Fibroblast of the aortic adventitia (primary cell): ENCODE results near the gene ATOH8. TPM values are rescaled to one million over a fixed set of nuclear protein-coding genes. Genes with fewer than 3 reads are reported as not detected.

Source experiments
- DNase-seq: peaks from one replicate; pipeline ENCODE4 v3.0.0-alpha.2; 2010; ENCODE audit warnings: low read depth
- H3K4me3 ChIP-seq: 2 replicates; pipeline ENCODE4 v1.5.1; 2011; ENCODE audit warnings: low read depth, mild to moderate bottlenecking, control low read depth, low read length, moderate library complexity
- CTCF ChIP-seq: IDR thresholded peaks from 2 replicates; pipeline ENCODE4 v1.5.1; 2011; ENCODE audit warnings: mild to moderate bottlenecking, low read length, control low read depth, inconsistent platforms; ENCODE audit not compliant: insufficient read depth
- total RNA-seq: library from RNA; depleted of rRNA; stranded (reverse); fragments of >200 nt; gene quantifications from 2 replicates; pipeline ENCODE4 v1.2.3, GENCODE V29; 2012; ENCODE audit warnings: low replicate concordance

ATOH8 gene
- total RNA-seq, 1 donor, result 17.0 TPM

- DNase-seq, result peak; percentile 95
- H3K4me3 ChIP-seq, result no peak overlapping the region
- TF ChIP-seq CTCF, result peak; percentile 81
These were observed 46.5 kb upstream of the ATOH8 start for GRCh38 chr2:85707304-85707703.

DNA sequence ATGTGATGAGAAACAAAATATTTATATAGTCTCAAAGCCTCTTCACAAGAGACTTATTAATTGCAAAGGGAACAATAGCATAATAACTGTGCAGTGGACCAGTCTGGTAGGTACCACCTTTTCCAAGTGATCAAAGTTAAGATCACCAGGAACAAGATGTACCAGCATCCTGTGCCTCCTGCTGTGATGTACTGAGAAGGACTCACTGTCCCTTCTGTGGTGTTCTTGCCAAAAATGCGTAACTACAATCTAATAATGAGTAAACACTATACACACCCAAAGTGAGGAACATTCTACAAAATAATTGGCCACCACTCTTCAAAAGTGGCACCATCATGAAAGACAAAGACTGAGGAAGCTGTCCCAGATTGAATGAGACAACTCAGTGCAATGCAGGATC lies 45.1 kb upstream of the ATOH8 start:
- no peak for TF ChIP-seq CTCF
- no peak for DNase-seq

GRCh38 chr2:85709401-85709811 lies 44.4 kb upstream of the ATOH8 start:
- TF ChIP-seq CTCF, result no peak
- no peak overlapping the region for H3K4me3 ChIP-seq
- DNase-seq, result no peak

More for the DNA sequence above, 45.1 kb upstream of the ATOH8 start:
- no peak overlapping the region for H3K4me3 ChIP-seq

- H3K4me3 ChIP-seq, result no peak overlapping the region
- no peak for TF ChIP-seq CTCF
- DNase-seq, result peak; percentile 36
These were observed 42.9 kb upstream of the ATOH8 start for GRCh38 chr2:85710687-85711577.

GRCh38 chr2:85711578-85712060 lies 42.2 kb upstream of the ATOH8 start:
- H3K4me3 ChIP-seq, result no peak overlapping the region
- no peak for DNase-seq
- TF ChIP-seq CTCF, result no peak

- DNase-seq, result no peak
- TF ChIP-seq CTCF, result no peak
- H3K4me3 ChIP-seq, result no peak overlapping the region
These were observed 41.5 kb upstream of the ATOH8 start for GRCh38 chr2:85712336-85712735.
